ENCODE data around the gene NAAA.
A peak's percentile ranks its signal among the peaks of the same experiment; 100 is the strongest.
"Not testable (repeated sequence)": the region's sequence is repeated elsewhere in the genome, so short reads cannot be mapped to it uniquely, and the experiment has no call there.

The NAAA gene

GRCh38 chr4:75940692-75941253, at the start of gene NAAA:
Gene NAAA, minus strand, starts transcription at chr4:75941013. Its CDS starts 64 bp downstream, at chr4:75940949.
- DNase-seq: peak; percentile 84

- DNase-seq: peak; percentile 3
Observed at GRCh38 chr4:75989846-75990528, 49.2 kb upstream of the NAAA start.

- no peak for DNase-seq
Observed at GRCh38 chr4:75985116-75985515, 44.3 kb upstream of the NAAA start.

- no peak for DNase-seq
Observed at GRCh38 chr4:75980576-75980975, 39.8 kb upstream of the NAAA start.

- DNase-seq: no peak
Observed at GRCh38 chr4:75976177-75976576, 35.4 kb upstream of the NAAA start.

- DNase-seq: no peak
Observed at GRCh38 chr4:75973766-75974165, 33.0 kb upstream of the NAAA start.

- DNase-seq: no peak
Observed at GRCh38 chr4:75968084-75968483, 27.3 kb upstream of the NAAA start.

- DNase-seq: no peak
Observed at GRCh38 chr4:75963558-75963957, 22.7 kb upstream of the NAAA start.

GRCh38 chr4:75962072-75962471, 21.3 kb upstream of the NAAA start:
- not testable (repeated sequence) for DNase-seq

- DNase-seq: not testable (repeated sequence)
Observed at GRCh38 chr4:75958546-75958945, 17.7 kb upstream of the NAAA start.

- DNase-seq: not testable (repeated sequence)
Observed at GRCh38 chr4:75954811-75955210, 14.0 kb upstream of the NAAA start.

- no peak for DNase-seq
Observed at GRCh38 chr4:75953509-75953908, 12.7 kb upstream of the NAAA start.

- no peak for DNase-seq
Observed at GRCh38 chr4:75950213-75950815, 9.5 kb upstream of the NAAA start.

- no peak for DNase-seq
Observed at GRCh38 chr4:75948822-75949444, 8.1 kb upstream of the NAAA start.

- peak; percentile 79 for DNase-seq
Observed at GRCh38 chr4:75939890-75940691, 722 bp downstream of the NAAA start.

GRCh38 chr4:75935628-75936027, 5.2 kb downstream of the NAAA start:
- no peak for DNase-seq

GRCh38 chr4:75930152-75930551, 10.7 kb downstream of the NAAA start:
- DNase-seq: no peak

GRCh38 chr4:75924916-75925315, 15.9 kb downstream of the NAAA start:
- DNase-seq: not testable (repeated sequence)

GRCh38 chr4:75924309-75924827, 16.4 kb downstream of the NAAA start:
- no peak for DNase-seq

GRCh38 chr4:75922588-75922987, 18.2 kb downstream of the NAAA start:
- DNase-seq: no peak

- no peak for DNase-seq
Observed at GRCh38 chr4:75921910-75922309, 18.9 kb downstream of the NAAA start.

GRCh38 chr4:75920327-75920726, 20.5 kb downstream of the NAAA start:
- no peak for DNase-seq

- DNase-seq: no peak
Observed at GRCh38 chr4:75919920-75920319, 20.9 kb downstream of the NAAA start.

All from CD4-positive, alpha-beta T cell treated with Interleukin-10 for 1 hour (primary cell).